Measurements from ENCODE around the gene VPS51. TPM values are rescaled to one million over a fixed set of nuclear protein-coding genes. Genes with fewer than 3 reads are reported as not detected.

VPS51 gene
- total RNA-seq, 2 donors from 2014 or later = 333 to 498 TPM

DNA sequence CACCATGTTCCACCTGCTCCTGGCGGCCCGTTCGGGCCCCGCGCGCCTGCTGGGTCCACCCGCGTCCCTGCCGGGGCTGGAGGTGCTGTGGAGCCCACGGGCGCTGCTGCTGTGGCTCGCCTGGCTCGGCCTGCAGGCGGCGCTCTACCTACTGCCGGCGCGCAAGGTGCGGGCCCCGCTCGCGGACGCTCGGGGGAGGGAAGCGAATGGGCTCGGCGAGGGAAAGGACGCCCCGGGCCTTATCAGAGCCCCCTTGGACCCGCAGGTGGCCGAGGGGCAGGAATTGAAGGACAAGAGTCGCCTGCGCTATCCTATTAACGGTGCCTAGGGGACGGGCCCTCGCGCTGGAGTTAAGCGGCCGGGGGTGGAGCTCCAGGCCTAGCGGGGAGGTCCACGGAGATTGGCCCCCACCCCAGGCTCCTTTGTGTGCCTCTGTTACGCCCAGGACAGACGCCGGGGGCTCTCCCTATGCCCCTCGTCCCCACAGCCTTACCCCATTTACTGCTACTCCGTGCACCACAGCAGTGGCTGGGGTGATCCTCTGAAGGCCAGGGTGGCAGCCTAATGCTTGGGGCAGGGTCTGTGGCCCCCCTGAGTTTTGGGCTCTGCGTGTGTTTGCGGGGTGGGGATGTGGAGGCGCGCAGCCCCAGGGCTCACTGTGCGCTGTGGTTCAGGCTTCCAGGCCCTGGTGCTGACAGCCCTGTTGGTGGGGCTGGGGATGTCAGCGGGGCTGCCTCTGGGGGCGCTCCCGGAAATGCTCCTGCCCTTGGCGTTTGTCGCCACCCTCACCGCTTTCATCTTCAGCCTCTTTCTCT is 16.7 kb downstream of the VPS51 start:
- peak overlapping the region in 1 of 2 donors; percentile 54 for H3K27ac ChIP-seq
- H3K36me3 ChIP-seq = peaks cover 21% of the 10 kb centered on the region
- DNase-seq (ENCODE audit: low spot score) (no peak), ATAC-seq (ENCODE audit: insufficient number of reproducible peaks, low FRiP score, low read depth) (no peak)
- peak; percentile 82 for TF ChIP-seq CTCF (IDR thresholded peaks at IDR 0.05)
- H3K4me3 ChIP-seq = peak overlapping the region; percentile 88
- H3K27me3 ChIP-seq (replicated peaks; ENCODE audit: insufficient read depth) = no peaks in the 10 kb centered on the region
- H3K9me3 ChIP-seq = no peaks in the 10 kb centered on the region
- H3K4me1 ChIP-seq (ENCODE audit: control insufficient read depth in 1 of 2, low read depth in 2 of 2) = peaks cover 25 to 47% of the 10 kb centered on the region in 2 donors

DNA sequence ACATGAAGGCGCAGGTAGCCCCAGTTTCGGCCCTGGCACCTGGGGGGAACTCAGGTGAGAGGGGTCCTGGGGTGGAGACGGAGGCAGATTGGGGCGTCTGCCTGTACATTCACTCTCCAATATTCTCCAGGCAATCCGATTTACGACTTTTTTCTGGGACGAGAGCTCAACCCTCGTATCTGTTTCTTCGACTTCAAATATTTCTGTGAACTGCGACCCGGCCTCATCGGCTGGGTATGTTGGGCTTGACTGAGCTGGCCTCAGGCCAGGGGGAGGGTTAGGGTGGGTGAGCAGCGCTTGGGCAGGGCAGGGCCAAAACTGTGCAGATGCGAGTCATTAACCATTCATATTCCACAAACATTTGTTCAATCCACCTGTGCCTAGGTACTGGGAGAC is 17.3 kb downstream of the VPS51 start:
- ATAC-seq (ENCODE audit: insufficient number of reproducible peaks, low FRiP score, low read depth) (no peak), DNase-seq (ENCODE audit: low spot score) (no peak)
- Histone ChIP-seq H3K36me3 (peaks cover 15% of the 10 kb centered on the region), H3K27ac (no peak overlapping the region), H3K27me3 (replicated peaks; ENCODE audit: insufficient read depth) (no peaks in the 10 kb centered on the region), H3K4me3 (peak overlapping the region; percentile 88), H3K4me1 (ENCODE audit: control insufficient read depth in 1 of 2, low read depth in 2 of 2) (peaks cover 25 to 47% of the 10 kb centered on the region in 2 donors), H3K9me3 (no peaks in the 10 kb centered on the region)
- TF ChIP-seq CTCF (IDR thresholded peaks at IDR 0.05) = no peak

DNA sequence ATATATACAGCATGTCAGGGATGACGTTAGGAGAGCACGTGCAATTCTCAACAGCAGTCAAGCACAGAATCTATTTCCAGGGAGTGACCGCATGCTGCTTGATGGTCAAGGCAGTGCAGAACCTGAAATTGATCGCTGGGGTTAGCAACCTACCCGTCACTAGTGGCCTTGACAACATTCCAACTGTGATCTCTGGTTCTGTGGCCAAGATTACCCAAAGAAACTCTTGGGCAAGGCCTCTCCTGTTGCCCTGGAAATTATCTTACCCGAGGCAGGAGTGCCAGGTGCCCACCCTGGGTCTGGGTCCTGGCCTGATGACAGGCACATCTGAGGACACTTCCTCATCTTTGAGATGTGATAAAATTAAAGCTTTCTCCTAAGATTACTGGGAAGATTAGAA is 17.8 kb downstream of the VPS51 start:
- Histone ChIP-seq H3K27ac (no peak overlapping the region), H3K4me3 (no peak overlapping the region), H3K9me3 (no peaks in the 10 kb centered on the region), H3K36me3 (peaks cover 10% of the 10 kb centered on the region), H3K4me1 (ENCODE audit: control insufficient read depth in 1 of 2, low read depth in 2 of 2) (peaks cover 25 to 47% of the 10 kb centered on the region in 2 donors), H3K27me3 (replicated peaks; ENCODE audit: insufficient read depth) (no peaks in the 10 kb centered on the region)
- TF ChIP-seq CTCF (IDR thresholded peaks at IDR 0.05) = no peak
- ATAC-seq (ENCODE audit: insufficient number of reproducible peaks, low FRiP score, low read depth) (no peak), DNase-seq (ENCODE audit: low spot score) (no peak)

DNA sequence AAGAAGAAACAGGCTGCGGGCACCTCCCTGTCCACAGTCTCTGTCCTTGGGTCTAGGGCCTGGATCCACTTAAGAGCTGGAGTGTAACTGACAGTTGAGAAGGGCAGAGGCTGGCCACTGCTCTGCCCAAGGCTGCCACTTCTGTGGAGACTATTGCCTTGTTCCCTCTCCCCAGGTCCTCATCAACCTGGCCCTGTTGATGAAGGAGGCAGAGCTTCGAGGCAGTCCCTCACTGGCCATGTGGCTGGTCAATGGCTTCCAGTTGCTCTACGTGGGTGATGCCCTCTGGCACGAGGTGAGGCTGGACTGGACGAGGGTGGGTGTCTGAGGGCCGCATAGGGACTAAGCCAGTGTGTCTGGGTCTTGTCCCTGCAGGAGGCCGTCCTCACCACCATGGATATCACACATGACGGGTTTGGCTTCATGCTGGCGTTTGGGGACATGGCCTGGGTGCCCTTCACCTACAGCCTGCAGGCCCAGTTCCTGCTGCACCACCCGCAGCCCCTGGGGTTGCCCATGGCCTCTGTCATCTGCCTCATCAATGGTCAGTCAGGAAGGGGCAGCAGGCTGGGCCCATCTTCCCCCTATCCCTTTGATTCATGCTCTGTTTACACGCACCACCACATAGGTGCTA is 18.6 kb downstream of the VPS51 start:
- no peak for TF ChIP-seq CTCF (IDR thresholded peaks at IDR 0.05)
- Histone ChIP-seq H3K4me3 (no peak overlapping the region), H3K36me3 (peaks cover 3% of the 10 kb centered on the region), H3K27ac (no peak overlapping the region), H3K27me3 (replicated peaks; ENCODE audit: insufficient read depth) (no peaks in the 10 kb centered on the region), H3K4me1 (ENCODE audit: control insufficient read depth in 1 of 2, low read depth in 2 of 2) (peaks cover 25 to 47% of the 10 kb centered on the region in 2 donors), H3K9me3 (no peaks in the 10 kb centered on the region)
- ATAC-seq (ENCODE audit: insufficient number of reproducible peaks, low FRiP score, low read depth) = no peak
- DNase-seq (ENCODE audit: low spot score) = no peak

DNA sequence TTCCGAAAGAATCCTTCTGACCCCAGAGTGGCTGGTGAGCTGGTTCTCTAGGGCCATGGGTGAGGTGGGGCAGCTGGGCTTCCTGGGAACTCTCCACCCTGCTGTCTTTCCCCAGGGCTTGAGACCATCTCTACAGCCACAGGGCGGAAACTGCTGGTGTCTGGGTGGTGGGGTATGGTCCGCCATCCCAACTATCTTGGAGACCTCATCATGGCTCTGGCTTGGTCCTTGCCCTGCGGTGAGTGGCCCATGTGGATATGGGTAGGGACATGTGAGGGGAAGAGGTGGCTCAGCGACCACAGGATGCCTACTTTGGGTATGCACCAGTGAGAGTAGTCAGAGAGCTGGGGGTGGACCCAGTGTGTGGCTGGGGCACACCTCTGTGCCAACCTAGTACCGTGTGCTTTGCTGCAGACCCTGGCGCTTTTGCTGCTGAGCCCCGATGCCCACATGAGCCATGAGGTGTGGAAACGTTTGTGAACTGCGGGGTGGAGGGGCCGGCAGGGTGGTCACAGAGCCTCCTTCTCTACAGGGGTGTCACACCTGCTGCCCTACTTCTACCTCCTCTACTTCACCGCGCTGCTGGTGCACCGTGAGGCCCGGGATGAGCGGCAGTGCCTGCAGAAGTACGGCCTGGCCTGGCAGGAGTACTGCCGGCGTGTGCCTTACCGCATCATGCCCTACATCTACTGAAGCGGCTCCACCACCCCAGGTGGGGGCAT is 19.5 kb downstream of the VPS51 start:
- no peak overlapping the region for H3K27ac ChIP-seq

More for the DNA sequence above, 19.5 kb downstream of the VPS51 start:
- peaks cover 10% of the 10 kb centered on the region for H3K36me3 ChIP-seq
- TF ChIP-seq CTCF (IDR thresholded peaks at IDR 0.05) = no peak
- ATAC-seq (ENCODE audit: insufficient number of reproducible peaks, low FRiP score, low read depth) (no peak), DNase-seq (ENCODE audit: low spot score) (no peak)
- H3K4me3 ChIP-seq = no peak overlapping the region
- no peaks in the 10 kb centered on the region for H3K9me3 ChIP-seq
- peaks cover 25 to 45% of the 10 kb centered on the region in 2 donors for H3K4me1 ChIP-seq (ENCODE audit: control insufficient read depth in 1 of 2, low read depth in 2 of 2)
- H3K27me3 ChIP-seq (replicated peaks; ENCODE audit: insufficient read depth) = no peaks in the 10 kb centered on the region
